A549 (cell line): ENCODE results near the gene OR7G3. TPM values are rescaled to one million over a fixed set of nuclear protein-coding genes. Genes with fewer than 3 reads are reported as not detected.

ENCODE experiments used
- ATAC-seq, 2 experiments: fragments of 200-7000 bp in 1 of 2; fragments of >200 bp in 1 of 2; cut with Nextera tagmentation in 1 of 2; cut with Tn5 transposase in 1 of 2; 3 replicates each; pipeline versions ENCODE4 v1.8.0 to v1.9.1; 2018 to 2020; ENCODE audit warnings: mild to moderate bottlenecking in 1 of 2, moderate library complexity in 1 of 2
- CTCF ChIA-PET: fragments of 300-600 bp; sonication (Branson Sonifier 250); formaldehyde crosslinking; extraction: SDS; loops from one replicate; lab custom pipeline; 2021; ENCODE audit warnings: antibody characterized with exemption, inconsistent platforms; lab: Yijun Ruan, JAX
- POLR2A ChIA-PET: fragments of 350-600 bp; formaldehyde crosslinking; extraction: SDS; loops from one replicate; lab custom pipeline; 2021; ENCODE audit warnings: antibody characterized with exemption, inconsistent platforms; lab: Yijun Ruan, JAX
- DNase-seq, 2 experiments: peaks; one replicate each; pipeline versions ENCODE4 v3.0.0 to v3.0.0-alpha.2; 2011 to 2016; ENCODE audit warnings: low read depth in 1 of 2, low spot score in 1 of 2
- FAIRE-seq: peaks from 2 replicates; lab custom pipeline; 2011; peaks lifted over from hg19 to GRCh38; lab: Jason Lieb, UNC
- H3K27ac ChIP-seq, 2 experiments: fragments of >200 bp; sonication (Bioruptor Twin); formaldehyde crosslinking; 3 replicates each; pipeline ENCODE4 v1.5.1; 2016 to 2017
- H3K4me1 ChIP-seq: fragments of >200 bp; sonication (Bioruptor Twin); formaldehyde crosslinking; 3 replicates; pipeline ENCODE4 v1.6.1; 2016
- H3K4me2 ChIP-seq: fragments of >200 bp; sonication (Bioruptor Twin); formaldehyde crosslinking; 3 replicates; pipeline ENCODE4 v1.6.1; 2016
- H3K4me3 ChIP-seq: fragments of >200 bp; sonication (Bioruptor Twin); formaldehyde crosslinking; 3 replicates; pipeline ENCODE4 v1.5.1; 2016
- H3K9me3 ChIP-seq: fragments of >200 bp; sonication (Bioruptor Twin); formaldehyde crosslinking; 3 replicates; pipeline ENCODE4 v1.6.1; 2016
- EHF ChIP-seq: fragments of 250-450 bp; sonication (Bioruptor Pico); IDR thresholded peaks from 2 replicates; pipeline ENCODE4 v1.5.0; 2020; ENCODE audit warnings: mild to moderate bottlenecking
- ESRRA ChIP-seq: fragments of 150-350 bp; IDR thresholded peaks from 2 replicates; pipeline ENCODE4 v1.6.1; 2014; ENCODE audit warnings: mild to moderate bottlenecking, low read length, borderline replicate concordance
- FOXS1 ChIP-seq: fragments of 250-450 bp; sonication (Bioruptor Pico); IDR thresholded peaks from 2 replicates; pipeline ENCODE4 v1.5.0; 2020; ENCODE audit warnings: mild to moderate bottlenecking, moderate library complexity
- HOXB5 ChIP-seq: fragments of 250-450 bp; sonication (Bioruptor Pico); IDR thresholded peaks from 2 replicates; pipeline ENCODE4 v1.5.0; 2020; ENCODE audit warnings: mild to moderate bottlenecking, moderate library complexity
- JUN ChIP-seq, 2 experiments: fragments of >200 bp; sonication (Bioruptor Twin); formaldehyde crosslinking; IDR thresholded peaks; 2 replicates in 1 of 2; 3 replicates in 1 of 2; pipeline ENCODE4 v1.6.1; 2016 to 2017
- KDM1A ChIP-seq: fragments of 200-600 bp; sonication (generic); IDR thresholded peaks from 2 replicates; pipeline ENCODE4 v1.6.1; 2016; ENCODE audit warnings: low read depth, mild to moderate bottlenecking
- MAZ ChIP-seq: fragments of 150-350 bp; IDR thresholded peaks from 2 replicates; pipeline ENCODE4 v1.6.1; 2014; ENCODE audit warnings: antibody characterized with exemption, low read depth, low read length, borderline replicate concordance
- MYC ChIP-seq: IDR thresholded peaks from 2 replicates; pipeline ENCODE4 v1.6.1; 2012; ENCODE audit warnings: mild to moderate bottlenecking, inconsistent platforms, low read length, improper control_type of control experiment, borderline replicate concordance
- NFE2L2 ChIP-seq: fragments of 150-350 bp; conservative IDR thresholded peaks from 2 replicates; pipeline ENCODE4 v1.6.1; 2014; ENCODE audit warnings: low read length
- POLR2A ChIP-seq: IDR thresholded peaks from 2 replicates; pipeline ENCODE4 v1.6.1; 2012; ENCODE audit warnings: mild to moderate bottlenecking, low read length
- RARB ChIP-seq: fragments of 250-450 bp; sonication (Bioruptor Pico); IDR thresholded peaks from 2 replicates; pipeline ENCODE4 v1.8.0; 2021; ENCODE audit warnings: mild to moderate bottlenecking, moderate library complexity
- RCOR1 ChIP-seq: fragments of 150-350 bp; IDR thresholded peaks from 2 replicates; pipeline ENCODE4 v1.6.1; 2014; ENCODE audit warnings: antibody characterized with exemption, low read length, low read depth
- SREBF2 ChIP-seq: fragments of 450-650 bp; IDR thresholded peaks from 2 replicates; pipeline ENCODE4 v1.6.1; 2014; ENCODE audit warnings: mild to moderate bottlenecking, moderate library complexity
- TFCP2L1 ChIP-seq: fragments of 250-450 bp; sonication (Bioruptor Pico); IDR thresholded peaks from 2 replicates; pipeline ENCODE4 v1.5.0; 2021; ENCODE audit warnings: mild to moderate bottlenecking
- WGBS: methylation state at CpG from one replicate; pipeline ENCODE4 v1.1.6; 2017; ENCODE audit errors: missing lambda C conversion rate; 5-methylcytosine and 5-hydroxymethylcytosine counted together
- polyA plus RNA-seq, 4 experiments: library from polyadenylated mRNA; depleted of rRNA in 3 of 4; stranded (reverse); fragments of >200 nt; fragmentation: RNase III in 1 of 4; extraction: RNeasy Plus Mini Kit Qiagen cat#74134 plus additional on column Dnase treatment in 1 of 4; gene quantifications; 2 replicates in 3 of 4; 3 replicates in 1 of 4; pipeline ENCODE4 v1.2.3, GENCODE V29; 2011 to 2017
- TF ChIP-seq, protein P1 (sequence below): fragments of >200 bp; sonication (Bioruptor Twin); formaldehyde crosslinking; IDR thresholded peaks from 3 replicates; pipeline ENCODE4 v1.5.1; 2016
- TF ChIP-seq, protein P2 (sequence below): fragments of 200-600 bp; sonication (generic); IDR thresholded peaks from 2 replicates; pipeline ENCODE4 v1.6.1; 2016; ENCODE audit warnings: antibody characterized with exemption, mild to moderate bottlenecking, moderate library complexity
- TF ChIP-seq, protein P3 (sequence below): fragments of 250-450 bp; sonication (Bioruptor Pico); IDR thresholded peaks from 2 replicates; pipeline ENCODE4 v1.5.0; 2021; ENCODE audit warnings: mild to moderate bottlenecking, moderate library complexity, borderline replicate concordance

The OR7G3 gene
- polyA plus RNA-seq, 2 of the 4 experiments (the other 2 are of a cell fraction), result not detected

GRCh38 chr19:9148697-9149096 lies 21.9 kb upstream of the OR7G3 start:
- H3K9me3 ChIP-seq, result peaks cover 89% of the 10 kb centered on the region

GRCh38 chr19:9146882-9147281 lies 20.1 kb upstream of the OR7G3 start:
- POLR2A ChIA-PET, result no interaction called here
- H3K9me3 ChIP-seq, result peaks cover 88% of the 10 kb centered on the region
- CTCF ChIA-PET, result no interaction called here
- no peak overlapping the region for H3K27ac ChIP-seq
- H3K4me2 ChIP-seq, result no peak overlapping the region
- no peaks in the 10 kb centered on the region for H3K4me1 ChIP-seq
- no peak overlapping the region for H3K4me3 ChIP-seq
- no peak for FAIRE-seq
- TF ChIP-seq MAZ (no peak), RARB (CRISPR knock-in tag) (no peak)
- TF ChIP-seq, protein P1, sequence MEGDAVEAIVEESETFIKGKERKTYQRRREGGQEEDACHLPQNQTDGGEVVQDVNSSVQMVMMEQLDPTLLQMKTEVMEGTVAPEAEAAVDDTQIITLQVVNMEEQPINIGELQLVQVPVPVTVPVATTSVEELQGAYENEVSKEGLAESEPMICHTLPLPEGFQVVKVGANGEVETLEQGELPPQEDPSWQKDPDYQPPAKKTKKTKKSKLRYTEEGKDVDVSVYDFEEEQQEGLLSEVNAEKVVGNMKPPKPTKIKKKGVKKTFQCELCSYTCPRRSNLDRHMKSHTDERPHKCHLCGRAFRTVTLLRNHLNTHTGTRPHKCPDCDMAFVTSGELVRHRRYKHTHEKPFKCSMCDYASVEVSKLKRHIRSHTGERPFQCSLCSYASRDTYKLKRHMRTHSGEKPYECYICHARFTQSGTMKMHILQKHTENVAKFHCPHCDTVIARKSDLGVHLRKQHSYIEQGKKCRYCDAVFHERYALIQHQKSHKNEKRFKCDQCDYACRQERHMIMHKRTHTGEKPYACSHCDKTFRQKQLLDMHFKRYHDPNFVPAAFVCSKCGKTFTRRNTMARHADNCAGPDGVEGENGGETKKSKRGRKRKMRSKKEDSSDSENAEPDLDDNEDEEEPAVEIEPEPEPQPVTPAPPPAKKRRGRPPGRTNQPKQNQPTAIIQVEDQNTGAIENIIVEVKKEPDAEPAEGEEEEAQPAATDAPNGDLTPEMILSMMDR, result no peak
- TF ChIP-seq, all 56 proteins: peak for 0
- no peak for ATAC-seq
- no peak for DNase-seq
- 92% methylated on average over 1 of the region's 1 CpG for WGBS

More at GRCh38 chr19:9148697-9149096, 21.9 kb upstream of the OR7G3 start:
- no peak for ATAC-seq
- no peak overlapping the region for H3K4me2 ChIP-seq
- CTCF ChIA-PET, result interaction anchor here (0.5 kb wide), 1 partner anchor 655 kb away, joined by 4 read pairs; no protein-coding TSS in a partner anchor
- no peak for DNase-seq
- no peaks in the 10 kb centered on the region for H3K4me1 ChIP-seq
- 90% methylated on average over 3 of the region's 3 CpGs for WGBS
- H3K27ac ChIP-seq, result no peak overlapping the region
- FAIRE-seq, result no peak
- H3K4me3 ChIP-seq, result no peak overlapping the region
- POLR2A ChIA-PET, result no interaction called here
- no peak for TF ChIP-seq MYC
- TF ChIP-seq, protein P2, sequence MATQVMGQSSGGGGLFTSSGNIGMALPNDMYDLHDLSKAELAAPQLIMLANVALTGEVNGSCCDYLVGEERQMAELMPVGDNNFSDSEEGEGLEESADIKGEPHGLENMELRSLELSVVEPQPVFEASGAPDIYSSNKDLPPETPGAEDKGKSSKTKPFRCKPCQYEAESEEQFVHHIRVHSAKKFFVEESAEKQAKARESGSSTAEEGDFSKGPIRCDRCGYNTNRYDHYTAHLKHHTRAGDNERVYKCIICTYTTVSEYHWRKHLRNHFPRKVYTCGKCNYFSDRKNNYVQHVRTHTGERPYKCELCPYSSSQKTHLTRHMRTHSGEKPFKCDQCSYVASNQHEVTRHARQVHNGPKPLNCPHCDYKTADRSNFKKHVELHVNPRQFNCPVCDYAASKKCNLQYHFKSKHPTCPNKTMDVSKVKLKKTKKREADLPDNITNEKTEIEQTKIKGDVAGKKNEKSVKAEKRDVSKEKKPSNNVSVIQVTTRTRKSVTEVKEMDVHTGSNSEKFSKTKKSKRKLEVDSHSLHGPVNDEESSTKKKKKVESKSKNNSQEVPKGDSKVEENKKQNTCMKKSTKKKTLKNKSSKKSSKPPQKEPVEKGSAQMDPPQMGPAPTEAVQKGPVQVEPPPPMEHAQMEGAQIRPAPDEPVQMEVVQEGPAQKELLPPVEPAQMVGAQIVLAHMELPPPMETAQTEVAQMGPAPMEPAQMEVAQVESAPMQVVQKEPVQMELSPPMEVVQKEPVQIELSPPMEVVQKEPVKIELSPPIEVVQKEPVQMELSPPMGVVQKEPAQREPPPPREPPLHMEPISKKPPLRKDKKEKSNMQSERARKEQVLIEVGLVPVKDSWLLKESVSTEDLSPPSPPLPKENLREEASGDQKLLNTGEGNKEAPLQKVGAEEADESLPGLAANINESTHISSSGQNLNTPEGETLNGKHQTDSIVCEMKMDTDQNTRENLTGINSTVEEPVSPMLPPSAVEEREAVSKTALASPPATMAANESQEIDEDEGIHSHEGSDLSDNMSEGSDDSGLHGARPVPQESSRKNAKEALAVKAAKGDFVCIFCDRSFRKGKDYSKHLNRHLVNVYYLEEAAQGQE, result no peak
- TF ChIP-seq KDM1A, result no peak
- TF ChIP-seq SREBF2, result no peak
- TF ChIP-seq, protein P3, sequence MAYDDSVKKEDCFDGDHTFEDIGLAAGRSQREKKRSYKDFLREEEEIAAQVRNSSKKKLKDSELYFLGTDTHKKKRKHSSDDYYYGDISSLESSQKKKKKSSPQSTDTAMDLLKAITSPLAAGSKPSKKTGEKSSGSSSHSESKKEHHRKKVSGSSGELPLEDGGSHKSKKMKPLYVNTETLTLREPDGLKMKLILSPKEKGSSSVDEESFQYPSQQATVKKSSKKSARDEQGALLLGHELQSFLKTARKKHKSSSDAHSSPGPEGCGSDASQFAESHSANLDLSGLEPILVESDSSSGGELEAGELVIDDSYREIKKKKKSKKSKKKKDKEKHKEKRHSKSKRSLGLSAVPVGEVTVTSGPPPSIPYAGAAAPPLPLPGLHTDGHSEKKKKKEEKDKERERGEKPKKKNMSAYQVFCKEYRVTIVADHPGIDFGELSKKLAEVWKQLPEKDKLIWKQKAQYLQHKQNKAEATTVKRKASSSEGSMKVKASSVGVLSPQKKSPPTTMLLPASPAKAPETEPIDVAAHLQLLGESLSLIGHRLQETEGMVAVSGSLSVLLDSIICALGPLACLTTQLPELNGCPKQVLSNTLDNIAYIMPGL, result no peak
- no peak for TF ChIP-seq EHF (CRISPR knock-in tag)
- TF ChIP-seq NFE2L2, result no peak
- no peak for TF ChIP-seq FOXS1 (CRISPR knock-in tag)
- no peak for TF ChIP-seq RCOR1
- TF ChIP-seq JUN (IDR thresholded peaks at IDR 0.05), result no peak
- no peak for TF ChIP-seq POLR2A
- no peak for TF ChIP-seq TFCP2L1 (CRISPR knock-in tag)
- no peak for TF ChIP-seq ESRRA

- Histone ChIP-seq H3K4me1 (no peaks in the 10 kb centered on the region), H3K4me3 (no peak overlapping the region), H3K9me3 (peaks cover 79% of the 10 kb centered on the region), H3K27ac (no peak overlapping the region), H3K4me2 (no peak overlapping the region)
- FAIRE-seq, result no peak
- ATAC-seq, result no peak
- POLR2A ChIA-PET, result no interaction called here
- peak in 1 of 2 experiments; percentile 31 for DNase-seq
- no peak for TF ChIP-seq SREBF2
- TF ChIP-seq HOXB5 (CRISPR knock-in tag), result no peak
- 94% methylated on average over 5 of the region's 5 CpGs for WGBS
- CTCF ChIA-PET, result no interaction called here
These were observed 18.2 kb upstream of the OR7G3 start for GRCh38 chr19:9144920-9145319.
